Ecto neural progenitor cell (in vitro differentiated cells): Measurements from ENCODE around the gene ZNF433.
A peak's percentile ranks its signal among the peaks of the same experiment; 100 is the strongest.

ENCODE experiments used
- DNase-seq: peaks from one replicate; pipeline ENCODE4 v3.0.0-alpha.2; 2018; ENCODE audit warnings: low spot score

Gene ZNF433

GRCh38 chr19:11989112-11989456 lies 46.4 kb downstream of the ZNF433 start:
- DNase-seq: no peak

GRCh38 chr19:11987405-11988281 lies 47.8 kb downstream of the ZNF433 start:
- peak; percentile 95 for DNase-seq

GRCh38 chr19:11986754-11987153 lies 48.7 kb downstream of the ZNF433 start:
- DNase-seq: no peak

- DNase-seq: no peak
Observed at GRCh38 chr19:11984986-11985385, 50.5 kb downstream of the ZNF433 start.

GRCh38 chr19:11982526-11982925 lies 53.0 kb downstream of the ZNF433 start:
- DNase-seq: no peak

GRCh38 chr19:11979527-11979926 lies 56.0 kb downstream of the ZNF433 start:
- no peak for DNase-seq

- no peak for DNase-seq
Observed at GRCh38 chr19:11978492-11979100, 56.9 kb downstream of the ZNF433 start.

- DNase-seq: no peak
Observed at GRCh38 chr19:11973019-11973810, 62.3 kb downstream of the ZNF433 start.

GRCh38 chr19:11971041-11971440 lies 64.4 kb downstream of the ZNF433 start:
- DNase-seq: no peak

GRCh38 chr19:11970174-11970573 lies 65.3 kb downstream of the ZNF433 start:
- DNase-seq: no peak

- DNase-seq: peak; percentile 94
Observed at GRCh38 chr19:11964858-11965645, 70.4 kb downstream of the ZNF433 start, which contains the start of gene ZNF763. TSS of gene ZNF763 (plus strand) at chr19:11965040. CDS start at chr19:11965209, 169 bp downstream.
